Muscle of arm (tissue), 14 donors: Measurements from ENCODE around the gene PABPC5. TPM values are rescaled to one million over a fixed set of nuclear protein-coding genes. Genes with fewer than 3 reads are reported as not detected.

ENCODE experiments used
- DNase-seq: peaks from one replicate; pipeline ENCODE4 v3.0.0-alpha.2; 2013
- long read RNA-seq, 11 donors: transcript quantifications; one replicate each; lab custom pipeline, GENCODE V29; 2026
- polyA plus RNA-seq, 12 donors: library from polyadenylated mRNA; unstranded; fragments of 120-200 nt; gene quantifications; one replicate each; pipeline ENCODE4 v1.2.1, GENCODE V29; 2013; ENCODE audit not compliant: insufficient read length in 12 of 12

The PABPC5 gene
- 1 to 10 TPM in 11 of 12 donors, not detected in 1; 3.2 to 7.3 (median 5.9) TPM for polyA plus RNA-seq
- long read RNA-seq, donor 1 = 0 reads
- long read RNA-seq, donor 2, partial matches to known transcripts = 0 of 3 reads
- long read RNA-seq, donor 2, other reads (novel, unspliced or antisense) = 0 of 3 reads
- long read RNA-seq, donor 3, partial matches to known transcripts = 0 of 1 reads
- long read RNA-seq, donor 3, other reads (novel, unspliced or antisense) = 0 of 1 reads
- long read RNA-seq, donor 4 = 0 reads
- long read RNA-seq, donor 5, transcript PABPC5-201 (2 exons, 3,221 nt) = major isoform, 5 of 6 reads
- long read RNA-seq, donor 5, partial matches to known transcripts = 0 of 6 reads
- long read RNA-seq, donor 5, other reads (novel, unspliced or antisense) = 0 of 6 reads
- long read RNA-seq, donor 6, partial matches to known transcripts = 0 of 3 reads
- long read RNA-seq, donor 6, other reads (novel, unspliced or antisense) = 0 of 3 reads
- long read RNA-seq, donor 7 = 0 reads
- long read RNA-seq, donor 8, transcript PABPC5-201 (2 exons, 3,221 nt) = major isoform, 5 of 5 reads
- long read RNA-seq, donor 8, partial matches to known transcripts = 0 of 5 reads
- long read RNA-seq, donor 8, other reads (novel, unspliced or antisense) = 0 of 5 reads
- long read RNA-seq, donor 9, partial matches to known transcripts = 0 of 2 reads
- long read RNA-seq, donor 9, other reads (novel, unspliced or antisense) = 0 of 2 reads
- long read RNA-seq, donor 10 = 0 reads
- long read RNA-seq, donor 11, transcript PABPC5-201 (2 exons, 3,221 nt) = major isoform, 6 of 6 reads
- long read RNA-seq, donor 11, partial matches to known transcripts = 0 of 6 reads
- long read RNA-seq, donor 11, other reads (novel, unspliced or antisense) = 0 of 6 reads

- peak; percentile 87 for DNase-seq
Observed at GRCh38 chrX:91434351-91435168, at the start of gene PABPC5. TSS of gene PABPC5 (plus strand) at chrX:91434839. CDS start at chrX:91435578, 739 bp downstream.

- DNase-seq = no peak
Observed at GRCh38 chrX:91389026-91389425, 45.6 kb upstream of the PABPC5 start.

DNA sequence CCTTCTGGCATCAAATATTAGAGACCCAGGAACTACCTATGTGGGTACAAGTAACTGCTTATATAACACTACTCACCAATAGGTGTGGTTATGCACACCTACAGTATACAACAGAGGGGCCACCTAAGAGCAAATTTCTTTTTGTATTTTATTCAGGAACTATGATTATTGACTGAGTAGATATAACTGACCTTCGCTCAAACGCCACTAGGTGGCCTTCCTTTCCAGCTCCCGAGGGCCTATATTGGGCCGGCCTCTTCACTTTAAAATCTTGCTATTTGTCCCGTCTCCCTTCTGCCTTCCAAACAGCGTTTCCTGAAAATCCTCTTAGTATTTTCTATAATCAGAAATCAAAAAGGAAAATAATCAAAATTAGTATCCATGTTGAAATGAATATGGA lies 19.9 kb upstream of the PABPC5 start:
- DNase-seq = peak; percentile 5

GRCh38 chrX:91435395-91435794 lies 756 bp downstream of the PABPC5 start:
- peak; percentile 35 for DNase-seq
